IPS-18a (cell line): ENCODE results near the gene MGMT.

Source experiments
- H3K27ac ChIP-seq: one replicate; pipeline ENCODE4 v1.5.1; 2013; ENCODE audit warnings: low read length
- H3K27me3 ChIP-seq: one replicate; pipeline ENCODE4 v1.6.1; 2013; ENCODE audit warnings: mild to moderate bottlenecking, low read length; ENCODE audit not compliant: control insufficient read depth, insufficient read depth
- H3K36me3 ChIP-seq: one replicate; pipeline ENCODE4 v1.6.1; 2013; ENCODE audit warnings: low read depth, low read length; ENCODE audit not compliant: control insufficient read depth
- H3K4me1 ChIP-seq: one replicate; pipeline ENCODE4 v1.6.1; 2013; ENCODE audit warnings: low read depth, low read length; ENCODE audit not compliant: control insufficient read depth
- H3K4me3 ChIP-seq: one replicate; pipeline ENCODE4 v1.5.1; 2013; ENCODE audit warnings: low read length
- H3K9ac ChIP-seq: one replicate; pipeline ENCODE4 v1.6.1; 2013; ENCODE audit warnings: mild to moderate bottlenecking, low read length, moderate library complexity
- H3K9me3 ChIP-seq: one replicate; pipeline ENCODE4 v1.6.1; 2013; ENCODE audit warnings: low read depth, low read length; ENCODE audit not compliant: control insufficient read depth

The MGMT gene

GRCh38 chr10:129500617-129501339, 33.7 kb downstream of the MGMT start:
- Histone ChIP-seq H3K9me3 (peaks cover 3% of the 10 kb centered on the region), H3K27me3 (no peaks in the 10 kb centered on the region), H3K9ac (no peak overlapping the region), H3K36me3 (no peaks in the 10 kb centered on the region), H3K4me1 (no peaks in the 10 kb centered on the region), H3K27ac (no peak overlapping the region), H3K4me3 (no peak overlapping the region)

- H3K9me3 ChIP-seq: peaks cover 3% of the 10 kb centered on the region
- no peaks in the 10 kb centered on the region for H3K4me1 ChIP-seq
Observed at GRCh38 chr10:129501652-129502436, 34.8 kb downstream of the MGMT start.

GRCh38 chr10:129502448-129502847, 35.4 kb downstream of the MGMT start:
- H3K9ac ChIP-seq: no peak overlapping the region
- H3K27ac ChIP-seq: no peak overlapping the region
- H3K4me1 ChIP-seq: no peaks in the 10 kb centered on the region
- no peaks in the 10 kb centered on the region for H3K36me3 ChIP-seq
- H3K9me3 ChIP-seq: peaks cover 3% of the 10 kb centered on the region
- no peak overlapping the region for H3K4me3 ChIP-seq
- no peaks in the 10 kb centered on the region for H3K27me3 ChIP-seq

More at GRCh38 chr10:129501652-129502436, 34.8 kb downstream of the MGMT start:
- Histone ChIP-seq H3K4me3 (no peak overlapping the region), H3K27ac (no peak overlapping the region), H3K27me3 (no peaks in the 10 kb centered on the region), H3K36me3 (no peaks in the 10 kb centered on the region), H3K9ac (no peak overlapping the region)

- Histone ChIP-seq H3K36me3 (no peaks in the 10 kb centered on the region), H3K27me3 (no peaks in the 10 kb centered on the region), H3K9ac (no peak overlapping the region), H3K9me3 (no peaks in the 10 kb centered on the region), H3K4me3 (no peak overlapping the region), H3K27ac (no peak overlapping the region), H3K4me1 (no peaks in the 10 kb centered on the region)
Observed at GRCh38 chr10:129505500-129506075, 38.5 kb downstream of the MGMT start.

GRCh38 chr10:129506101-129506797, 39.2 kb downstream of the MGMT start:
- Histone ChIP-seq H3K27me3 (no peaks in the 10 kb centered on the region), H3K4me3 (no peak overlapping the region), H3K27ac (no peak overlapping the region), H3K36me3 (no peaks in the 10 kb centered on the region), H3K4me1 (no peaks in the 10 kb centered on the region), H3K9me3 (no peaks in the 10 kb centered on the region), H3K9ac (no peak overlapping the region)

- no peak overlapping the region for H3K4me3 ChIP-seq
- H3K36me3 ChIP-seq: no peaks in the 10 kb centered on the region
- H3K4me1 ChIP-seq: no peaks in the 10 kb centered on the region
- no peaks in the 10 kb centered on the region for H3K27me3 ChIP-seq
- no peak overlapping the region for H3K9ac ChIP-seq
- H3K9me3 ChIP-seq: no peaks in the 10 kb centered on the region
- H3K27ac ChIP-seq: no peak overlapping the region
Observed at GRCh38 chr10:129507216-129507889, 40.3 kb downstream of the MGMT start.

GRCh38 chr10:129509155-129509554, 42.1 kb downstream of the MGMT start:
- H3K4me3 ChIP-seq: no peak overlapping the region
- H3K27me3 ChIP-seq: no peaks in the 10 kb centered on the region
- no peaks in the 10 kb centered on the region for H3K4me1 ChIP-seq
- H3K9ac ChIP-seq: no peak overlapping the region
- no peak overlapping the region for H3K27ac ChIP-seq
- H3K9me3 ChIP-seq: no peaks in the 10 kb centered on the region
- H3K36me3 ChIP-seq: no peaks in the 10 kb centered on the region

GRCh38 chr10:129509835-129510234, 42.8 kb downstream of the MGMT start:
- no peaks in the 10 kb centered on the region for H3K27me3 ChIP-seq
- H3K27ac ChIP-seq: no peak overlapping the region
- H3K9ac ChIP-seq: no peak overlapping the region
- no peaks in the 10 kb centered on the region for H3K36me3 ChIP-seq
- H3K4me1 ChIP-seq: no peaks in the 10 kb centered on the region
- no peaks in the 10 kb centered on the region for H3K9me3 ChIP-seq
- no peak overlapping the region for H3K4me3 ChIP-seq

- H3K9ac ChIP-seq: no peak overlapping the region
- no peaks in the 10 kb centered on the region for H3K27me3 ChIP-seq
- no peak overlapping the region for H3K4me3 ChIP-seq
- H3K9me3 ChIP-seq: no peaks in the 10 kb centered on the region
- H3K27ac ChIP-seq: no peak overlapping the region
- no peaks in the 10 kb centered on the region for H3K36me3 ChIP-seq
- no peaks in the 10 kb centered on the region for H3K4me1 ChIP-seq
Observed at GRCh38 chr10:129511086-129511485, 44.0 kb downstream of the MGMT start.

- Histone ChIP-seq H3K27ac (no peak overlapping the region), H3K4me3 (no peak overlapping the region), H3K9me3 (no peaks in the 10 kb centered on the region), H3K9ac (no peak overlapping the region), H3K27me3 (no peaks in the 10 kb centered on the region), H3K36me3 (no peaks in the 10 kb centered on the region), H3K4me1 (no peaks in the 10 kb centered on the region)
Observed at GRCh38 chr10:129511758-129512157, 44.7 kb downstream of the MGMT start.

GRCh38 chr10:129513312-129513711, 46.3 kb downstream of the MGMT start:
- Histone ChIP-seq H3K36me3 (no peaks in the 10 kb centered on the region), H3K27ac (no peak overlapping the region), H3K9ac (no peak overlapping the region), H3K27me3 (no peaks in the 10 kb centered on the region), H3K4me1 (no peaks in the 10 kb centered on the region), H3K4me3 (no peak overlapping the region), H3K9me3 (no peaks in the 10 kb centered on the region)
